Omental fat pad (tissue), 4 donors: Measurements from ENCODE around the gene DACT2. TPM values are rescaled to one million over a fixed set of nuclear protein-coding genes. Genes with fewer than 3 reads are reported as not detected.
"Not testable (repeated sequence)": the region's sequence is repeated elsewhere in the genome, so short reads cannot be mapped to it uniquely, and the experiment has no call there.

Experiments used
- ATAC-seq: fragments of 150-250 bp; one replicate; pipeline ENCODE4 v1.9.1; 2016; ENCODE audit warnings: mild to moderate bottlenecking, moderate library complexity; ENCODE audit not compliant: low FRiP score
- DNase-seq: peaks from one replicate; pipeline ENCODE4 v3.0.0-alpha.2; 2019; ENCODE audit warnings: low spot score
- total RNA-seq, 4 donors: library from RNA; depleted of rRNA; stranded (reverse); fragments of >200 nt; gene quantifications; one replicate each; pipeline ENCODE4 v1.1.0, GENCODE V29; 2016
- TF ChIP-seq, protein P1 (sequence below), 3 donors: fragments of 450-650 bp; IDR thresholded peaks; one replicate each; pipeline ENCODE4 v1.5.1; 2016 to 2017; ENCODE audit warnings: antibody characterized with exemption in 3 of 3, mild to moderate bottlenecking in 3 of 3, moderate library complexity in 2 of 3

DACT2 gene
- total RNA-seq, 4 donors from 2014 or later = 0.63 to 3.9 (median 2.3) TPM

GRCh38 chr6:168314948-168315347 is 4.6 kb downstream of the DACT2 start:
- TF ChIP-seq, protein P1, sequence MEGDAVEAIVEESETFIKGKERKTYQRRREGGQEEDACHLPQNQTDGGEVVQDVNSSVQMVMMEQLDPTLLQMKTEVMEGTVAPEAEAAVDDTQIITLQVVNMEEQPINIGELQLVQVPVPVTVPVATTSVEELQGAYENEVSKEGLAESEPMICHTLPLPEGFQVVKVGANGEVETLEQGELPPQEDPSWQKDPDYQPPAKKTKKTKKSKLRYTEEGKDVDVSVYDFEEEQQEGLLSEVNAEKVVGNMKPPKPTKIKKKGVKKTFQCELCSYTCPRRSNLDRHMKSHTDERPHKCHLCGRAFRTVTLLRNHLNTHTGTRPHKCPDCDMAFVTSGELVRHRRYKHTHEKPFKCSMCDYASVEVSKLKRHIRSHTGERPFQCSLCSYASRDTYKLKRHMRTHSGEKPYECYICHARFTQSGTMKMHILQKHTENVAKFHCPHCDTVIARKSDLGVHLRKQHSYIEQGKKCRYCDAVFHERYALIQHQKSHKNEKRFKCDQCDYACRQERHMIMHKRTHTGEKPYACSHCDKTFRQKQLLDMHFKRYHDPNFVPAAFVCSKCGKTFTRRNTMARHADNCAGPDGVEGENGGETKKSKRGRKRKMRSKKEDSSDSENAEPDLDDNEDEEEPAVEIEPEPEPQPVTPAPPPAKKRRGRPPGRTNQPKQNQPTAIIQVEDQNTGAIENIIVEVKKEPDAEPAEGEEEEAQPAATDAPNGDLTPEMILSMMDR (IDR thresholded peaks at IDR 0.05) = no peak
- ATAC-seq (peak; percentile 63), DNase-seq (no peak)

DNA sequence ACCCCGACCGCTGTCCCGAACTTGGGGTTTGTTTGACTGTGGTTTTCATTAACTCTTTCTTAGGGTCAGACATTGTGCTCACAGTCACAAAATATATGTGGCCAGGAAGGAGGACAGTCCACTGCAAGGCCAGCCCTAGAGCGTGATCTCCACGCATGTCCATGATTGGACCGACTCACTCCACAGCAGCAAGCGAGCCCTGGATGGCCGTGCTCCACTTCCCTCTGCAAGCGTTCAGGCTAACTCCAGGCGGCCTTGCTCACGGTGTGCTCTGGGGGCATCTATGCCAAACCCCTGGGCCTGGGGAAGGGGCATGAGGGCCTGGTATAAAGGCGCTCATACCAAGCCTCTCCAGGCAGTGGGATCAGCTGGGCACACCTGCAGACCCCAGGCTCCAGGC is 5.6 kb downstream of the DACT2 start:
- no peak for DNase-seq
- TF ChIP-seq, protein P1 (IDR thresholded peaks at IDR 0.05) = no peak
- ATAC-seq = no peak

GRCh38 chr6:168313431-168314011 is 6.1 kb downstream of the DACT2 start:
- DNase-seq (no peak), ATAC-seq (no peak)
- TF ChIP-seq, protein P1 (IDR thresholded peaks at IDR 0.05) = no peak

DNA sequence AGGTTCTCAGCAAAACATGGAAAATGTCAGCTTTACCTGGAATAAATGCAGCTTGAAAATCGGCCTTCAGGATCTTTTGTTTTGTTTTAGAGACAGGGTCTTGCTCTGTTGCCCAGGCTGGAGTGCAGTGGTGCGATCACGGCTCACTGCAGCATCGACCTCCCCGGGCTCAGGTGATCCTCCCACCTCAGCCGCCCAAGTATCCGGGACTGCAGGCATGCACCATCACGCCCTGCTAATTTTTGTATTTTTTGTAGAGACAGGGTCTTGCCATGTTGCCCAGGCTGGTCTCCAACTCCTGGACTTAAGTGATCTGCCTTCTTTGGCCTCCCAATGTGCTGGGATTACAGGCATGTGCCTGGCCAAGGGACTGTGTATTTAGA is 7.5 kb downstream of the DACT2 start:
- DNase-seq, ATAC-seq: not testable (repeated sequence)

GRCh38 chr6:168311410-168312124 is 8.0 kb downstream of the DACT2 start:
- TF ChIP-seq, protein P1 (IDR thresholded peaks at IDR 0.05) = no peak
- no peak for DNase-seq
- ATAC-seq = no peak

DNA sequence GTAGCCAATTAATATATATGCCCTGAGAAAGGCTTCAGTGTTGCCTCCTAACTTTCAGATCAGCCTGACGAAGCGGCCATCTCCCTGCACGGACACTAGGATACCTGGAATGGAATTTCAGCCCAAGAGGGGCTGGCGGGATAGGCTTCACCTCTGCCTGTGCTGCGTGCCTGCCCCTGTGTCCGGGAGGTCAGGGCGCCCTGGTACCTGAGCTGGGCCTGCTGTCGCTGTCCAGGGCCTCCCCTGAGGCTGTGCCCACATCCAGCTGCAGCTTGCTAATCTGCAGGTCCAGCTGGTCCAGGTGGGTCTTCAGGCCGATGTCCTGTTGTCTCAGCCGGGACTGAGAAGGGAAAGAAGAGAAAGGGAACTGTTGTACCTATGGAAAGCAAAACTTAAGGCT is 8.6 kb downstream of the DACT2 start:
- DNase-seq (no peak), ATAC-seq (no peak)
- TF ChIP-seq, protein P1 (IDR thresholded peaks at IDR 0.05) = no peak

GRCh38 chr6:168310403-168310802 is 9.2 kb downstream of the DACT2 start:
- DNase-seq = no peak
- ATAC-seq = no peak
- TF ChIP-seq, protein P1 (IDR thresholded peaks at IDR 0.05) = no peak
